ENCODE data around the gene SMARCA2.

DNA sequence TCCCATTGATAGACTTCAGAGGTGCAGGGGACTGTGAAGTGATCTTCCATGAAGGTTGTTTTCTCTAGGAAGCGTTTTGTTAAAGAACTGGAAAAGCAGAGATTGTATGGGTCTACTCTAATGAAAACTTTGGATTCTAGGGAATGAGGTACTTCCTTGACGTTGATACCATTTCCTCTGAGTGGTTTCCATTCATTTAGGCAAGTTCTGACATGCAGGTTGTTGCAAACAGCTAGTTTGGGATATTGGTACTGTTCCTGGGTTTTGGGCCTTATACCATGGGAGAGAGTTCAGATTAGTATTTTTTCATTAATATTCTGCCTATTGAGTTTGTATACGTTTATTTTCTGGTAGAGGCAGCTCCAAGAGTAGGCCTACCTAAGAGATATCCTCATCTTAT lies 25.7 kb downstream of the SMARCA2 start:
- TF ChIP-seq, protein P1, sequence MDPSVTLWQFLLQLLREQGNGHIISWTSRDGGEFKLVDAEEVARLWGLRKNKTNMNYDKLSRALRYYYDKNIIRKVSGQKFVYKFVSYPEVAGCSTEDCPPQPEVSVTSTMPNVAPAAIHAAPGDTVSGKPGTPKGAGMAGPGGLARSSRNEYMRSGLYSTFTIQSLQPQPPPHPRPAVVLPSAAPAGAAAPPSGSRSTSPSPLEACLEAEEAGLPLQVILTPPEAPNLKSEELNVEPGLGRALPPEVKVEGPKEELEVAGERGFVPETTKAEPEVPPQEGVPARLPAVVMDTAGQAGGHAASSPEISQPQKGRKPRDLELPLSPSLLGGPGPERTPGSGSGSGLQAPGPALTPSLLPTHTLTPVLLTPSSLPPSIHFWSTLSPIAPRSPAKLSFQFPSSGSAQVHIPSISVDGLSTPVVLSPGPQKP (IDR thresholded peaks at IDR 0.05; ENCODE audit: low read depth, low read length) = no peak
- TF ChIP-seq POLR2A (IDR thresholded peaks at IDR 0.05; ENCODE audit: low read length) (no peak), JUN (IDR thresholded peaks at IDR 0.05) (no peak), MAFK (IDR thresholded peaks at IDR 0.05; ENCODE audit: partially characterized antibody) (no peak), RFX5 (IDR thresholded peaks at IDR 0.05) (no peak), NFE2L2 (conservative IDR thresholded peaks at IDR 0.05; ENCODE audit: low read length) (no peak), KDM1A (IDR thresholded peaks at IDR 0.05; ENCODE audit: low read depth) (no peak), POLR2AphosphoS2 (conservative IDR thresholded peaks at IDR 0.05; ENCODE audit: low read length) (no peak), CEBPB (IDR thresholded peaks at IDR 0.05) (no peak), NR3C1 (IDR thresholded peaks at IDR 0.05) (no peak), PBX3 (IDR thresholded peaks at IDR 0.05) (no peak)
- TF ChIP-seq, protein P2, sequence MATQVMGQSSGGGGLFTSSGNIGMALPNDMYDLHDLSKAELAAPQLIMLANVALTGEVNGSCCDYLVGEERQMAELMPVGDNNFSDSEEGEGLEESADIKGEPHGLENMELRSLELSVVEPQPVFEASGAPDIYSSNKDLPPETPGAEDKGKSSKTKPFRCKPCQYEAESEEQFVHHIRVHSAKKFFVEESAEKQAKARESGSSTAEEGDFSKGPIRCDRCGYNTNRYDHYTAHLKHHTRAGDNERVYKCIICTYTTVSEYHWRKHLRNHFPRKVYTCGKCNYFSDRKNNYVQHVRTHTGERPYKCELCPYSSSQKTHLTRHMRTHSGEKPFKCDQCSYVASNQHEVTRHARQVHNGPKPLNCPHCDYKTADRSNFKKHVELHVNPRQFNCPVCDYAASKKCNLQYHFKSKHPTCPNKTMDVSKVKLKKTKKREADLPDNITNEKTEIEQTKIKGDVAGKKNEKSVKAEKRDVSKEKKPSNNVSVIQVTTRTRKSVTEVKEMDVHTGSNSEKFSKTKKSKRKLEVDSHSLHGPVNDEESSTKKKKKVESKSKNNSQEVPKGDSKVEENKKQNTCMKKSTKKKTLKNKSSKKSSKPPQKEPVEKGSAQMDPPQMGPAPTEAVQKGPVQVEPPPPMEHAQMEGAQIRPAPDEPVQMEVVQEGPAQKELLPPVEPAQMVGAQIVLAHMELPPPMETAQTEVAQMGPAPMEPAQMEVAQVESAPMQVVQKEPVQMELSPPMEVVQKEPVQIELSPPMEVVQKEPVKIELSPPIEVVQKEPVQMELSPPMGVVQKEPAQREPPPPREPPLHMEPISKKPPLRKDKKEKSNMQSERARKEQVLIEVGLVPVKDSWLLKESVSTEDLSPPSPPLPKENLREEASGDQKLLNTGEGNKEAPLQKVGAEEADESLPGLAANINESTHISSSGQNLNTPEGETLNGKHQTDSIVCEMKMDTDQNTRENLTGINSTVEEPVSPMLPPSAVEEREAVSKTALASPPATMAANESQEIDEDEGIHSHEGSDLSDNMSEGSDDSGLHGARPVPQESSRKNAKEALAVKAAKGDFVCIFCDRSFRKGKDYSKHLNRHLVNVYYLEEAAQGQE (IDR thresholded peaks at IDR 0.05) = no peak
- TF ChIP-seq, protein P3, sequence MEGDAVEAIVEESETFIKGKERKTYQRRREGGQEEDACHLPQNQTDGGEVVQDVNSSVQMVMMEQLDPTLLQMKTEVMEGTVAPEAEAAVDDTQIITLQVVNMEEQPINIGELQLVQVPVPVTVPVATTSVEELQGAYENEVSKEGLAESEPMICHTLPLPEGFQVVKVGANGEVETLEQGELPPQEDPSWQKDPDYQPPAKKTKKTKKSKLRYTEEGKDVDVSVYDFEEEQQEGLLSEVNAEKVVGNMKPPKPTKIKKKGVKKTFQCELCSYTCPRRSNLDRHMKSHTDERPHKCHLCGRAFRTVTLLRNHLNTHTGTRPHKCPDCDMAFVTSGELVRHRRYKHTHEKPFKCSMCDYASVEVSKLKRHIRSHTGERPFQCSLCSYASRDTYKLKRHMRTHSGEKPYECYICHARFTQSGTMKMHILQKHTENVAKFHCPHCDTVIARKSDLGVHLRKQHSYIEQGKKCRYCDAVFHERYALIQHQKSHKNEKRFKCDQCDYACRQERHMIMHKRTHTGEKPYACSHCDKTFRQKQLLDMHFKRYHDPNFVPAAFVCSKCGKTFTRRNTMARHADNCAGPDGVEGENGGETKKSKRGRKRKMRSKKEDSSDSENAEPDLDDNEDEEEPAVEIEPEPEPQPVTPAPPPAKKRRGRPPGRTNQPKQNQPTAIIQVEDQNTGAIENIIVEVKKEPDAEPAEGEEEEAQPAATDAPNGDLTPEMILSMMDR (IDR thresholded peaks at IDR 0.05) = no peak
- TF ChIP-seq, protein P4, sequence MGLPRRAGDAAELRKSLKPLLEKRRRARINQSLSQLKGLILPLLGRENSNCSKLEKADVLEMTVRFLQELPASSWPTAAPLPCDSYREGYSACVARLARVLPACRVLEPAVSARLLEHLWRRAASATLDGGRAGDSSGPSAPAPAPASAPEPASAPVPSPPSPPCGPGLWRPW (IDR thresholded peaks at IDR 0.05) = no peak

Data from A549 (cell line).